Subcutaneous adipose tissue (tissue), 4 donors: Measurements from ENCODE around the gene FBXO39. TPM values are rescaled to one million over a fixed set of nuclear protein-coding genes. Genes with fewer than 3 reads are reported as not detected.

Experiments used
- total RNA-seq, 4 donors: library from RNA; depleted of rRNA; stranded (reverse); fragments of >200 nt; gene quantifications; one replicate each; pipeline ENCODE4 v1.1.0, GENCODE V29; 2016
- TF ChIP-seq, protein P1 (sequence below): fragments of 450-650 bp; IDR thresholded peaks from one replicate; pipeline ENCODE4 v1.5.1; 2016; ENCODE audit warnings: low read depth, mild to moderate bottlenecking, control low read depth, antibody characterized with exemption, moderate library complexity

The FBXO39 gene
- total RNA-seq, 4 donors from 2014 or later, result 0.66 to 4.7 TPM; not detected in 2

DNA sequence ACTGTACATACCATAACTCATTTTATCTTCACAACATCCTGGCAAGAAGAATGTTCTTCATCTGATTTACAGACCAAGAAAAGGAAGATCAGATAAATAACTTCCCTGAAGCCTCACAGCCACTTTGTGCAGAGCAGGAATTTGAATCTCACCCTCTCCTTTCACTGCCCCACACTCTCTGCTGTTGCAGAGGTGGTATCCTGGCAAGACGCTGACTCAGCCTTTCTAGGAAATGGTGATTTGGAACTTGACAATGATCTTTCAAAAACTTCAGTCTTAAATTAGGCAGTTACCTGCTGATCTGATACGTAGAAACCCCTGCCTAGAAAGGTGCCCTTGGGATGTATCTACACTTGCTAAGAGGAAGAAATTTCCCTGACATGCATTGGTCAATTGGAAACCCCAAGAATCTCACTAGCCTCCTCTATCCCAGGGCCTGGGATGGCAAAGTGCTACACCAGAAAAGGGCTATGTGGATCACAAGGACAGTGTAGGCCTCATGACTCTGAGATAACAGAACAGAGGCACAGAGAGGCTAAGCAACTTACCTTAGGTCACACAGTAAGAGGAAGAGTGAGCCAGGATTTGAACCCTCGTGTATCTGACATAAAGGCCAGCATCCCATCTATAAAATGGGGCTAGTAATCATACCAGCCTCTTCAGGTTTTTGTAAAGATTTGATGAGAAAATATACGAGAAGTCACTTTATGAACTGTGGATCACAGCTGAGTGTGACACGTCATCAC is 17.9 kb downstream of the FBXO39 start:
- TF ChIP-seq, protein P1, sequence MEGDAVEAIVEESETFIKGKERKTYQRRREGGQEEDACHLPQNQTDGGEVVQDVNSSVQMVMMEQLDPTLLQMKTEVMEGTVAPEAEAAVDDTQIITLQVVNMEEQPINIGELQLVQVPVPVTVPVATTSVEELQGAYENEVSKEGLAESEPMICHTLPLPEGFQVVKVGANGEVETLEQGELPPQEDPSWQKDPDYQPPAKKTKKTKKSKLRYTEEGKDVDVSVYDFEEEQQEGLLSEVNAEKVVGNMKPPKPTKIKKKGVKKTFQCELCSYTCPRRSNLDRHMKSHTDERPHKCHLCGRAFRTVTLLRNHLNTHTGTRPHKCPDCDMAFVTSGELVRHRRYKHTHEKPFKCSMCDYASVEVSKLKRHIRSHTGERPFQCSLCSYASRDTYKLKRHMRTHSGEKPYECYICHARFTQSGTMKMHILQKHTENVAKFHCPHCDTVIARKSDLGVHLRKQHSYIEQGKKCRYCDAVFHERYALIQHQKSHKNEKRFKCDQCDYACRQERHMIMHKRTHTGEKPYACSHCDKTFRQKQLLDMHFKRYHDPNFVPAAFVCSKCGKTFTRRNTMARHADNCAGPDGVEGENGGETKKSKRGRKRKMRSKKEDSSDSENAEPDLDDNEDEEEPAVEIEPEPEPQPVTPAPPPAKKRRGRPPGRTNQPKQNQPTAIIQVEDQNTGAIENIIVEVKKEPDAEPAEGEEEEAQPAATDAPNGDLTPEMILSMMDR, result no peak

GRCh38 chr17:6796017-6796886 is 20.2 kb downstream of the FBXO39 start:
- TF ChIP-seq, protein P1, result no peak

DNA sequence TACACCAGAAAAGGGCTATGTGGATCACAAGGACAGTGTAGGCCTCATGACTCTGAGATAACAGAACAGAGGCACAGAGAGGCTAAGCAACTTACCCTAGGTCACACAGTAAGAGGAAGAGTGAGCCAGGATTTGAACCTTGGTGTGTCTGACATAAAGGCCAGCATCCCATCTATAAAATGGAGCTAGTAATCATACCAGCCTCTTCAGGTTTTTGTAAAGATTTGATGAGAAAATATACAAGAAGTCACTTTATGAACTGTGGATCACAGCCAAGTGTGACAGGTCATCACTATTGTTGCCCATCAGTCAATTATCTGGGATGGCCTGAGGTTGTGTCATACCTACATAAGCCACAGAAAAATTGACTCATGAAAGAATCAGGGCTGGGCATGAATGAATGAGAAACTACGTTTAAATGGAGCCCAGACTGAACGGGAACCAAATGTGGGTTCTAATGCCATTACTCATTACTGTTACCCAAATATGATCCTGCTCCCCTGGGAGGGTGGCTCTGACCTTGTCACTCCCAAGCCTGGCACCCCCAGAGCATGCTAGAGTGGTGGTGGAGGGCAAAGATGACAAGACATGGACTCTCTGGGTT is 21.0 kb downstream of the FBXO39 start:
- TF ChIP-seq, protein P1, result no peak

DNA sequence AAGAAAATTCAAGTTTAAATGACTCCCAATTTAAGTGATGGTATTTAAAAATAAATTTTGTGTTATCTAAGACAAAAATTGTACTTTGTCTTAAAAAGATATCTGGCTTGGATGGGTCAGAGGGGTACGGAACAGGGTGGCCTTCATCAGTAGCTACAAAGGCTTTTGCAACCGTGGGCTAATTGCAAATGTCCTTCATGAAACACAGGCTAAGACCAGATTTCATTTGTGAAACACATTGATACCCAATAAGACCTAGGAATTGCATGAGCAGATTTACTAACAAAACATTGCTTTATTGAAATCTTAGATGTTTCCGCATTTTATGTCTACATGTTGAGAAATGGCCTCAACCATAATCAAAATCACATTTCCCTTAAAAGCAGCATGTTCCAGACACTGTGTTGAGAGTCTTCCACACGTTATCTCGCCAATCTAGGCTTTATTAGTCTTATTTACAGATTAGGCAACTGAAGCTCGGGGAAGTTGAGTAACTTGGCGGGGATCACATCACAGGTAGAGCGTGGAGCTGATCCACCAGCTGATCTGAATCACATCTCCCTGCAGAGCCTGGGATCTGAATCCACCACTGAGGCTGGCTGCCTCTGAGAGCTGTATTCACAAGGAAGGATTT is 21.8 kb downstream of the FBXO39 start:
- TF ChIP-seq, protein P1, result no peak

DNA sequence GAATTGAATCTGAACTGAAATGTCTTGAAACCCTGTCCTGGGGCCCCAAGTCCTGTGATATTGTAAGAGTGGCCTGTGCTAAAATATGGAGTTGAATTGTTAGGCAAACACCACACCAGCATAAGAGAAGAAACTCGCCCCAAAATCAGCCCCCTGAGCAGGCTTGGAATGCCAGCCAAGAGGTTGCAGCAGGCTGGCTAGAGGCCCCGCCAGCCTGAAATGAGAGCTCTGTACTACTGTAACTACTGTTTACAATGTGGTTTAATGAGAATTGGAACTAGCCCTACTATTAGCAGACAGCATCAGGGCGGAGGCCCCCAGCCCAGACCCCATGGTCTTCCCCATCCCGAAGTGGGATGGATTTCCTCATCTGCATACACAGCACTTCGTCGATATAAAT is 23.7 kb downstream of the FBXO39 start:
- TF ChIP-seq, protein P1, result no peak

- TF ChIP-seq, protein P1, result no peak
Observed at GRCh38 chr17:6800422-6801027, 24.5 kb downstream of the FBXO39 start.
